ENCODE results near the gene MAP7D1.

MAP7D1 gene

GRCh38 chr1:36136535-36136934 lies 19.4 kb upstream of the MAP7D1 start:
- DNase-seq (ENCODE audit: low read depth, low spot score), result no peak
- H3K36me3 ChIP-seq (ENCODE audit: insufficient read depth, insufficient read length, low read length), result peaks cover 46% of the 10 kb centered on the region
- H3K4me1 ChIP-seq (ENCODE audit: insufficient read depth, insufficient read length), result peaks cover 15% of the 10 kb centered on the region
- no peak overlapping the region for H3K4me3 ChIP-seq (ENCODE audit: insufficient read length, low read depth)
- H3K27me3 ChIP-seq (ENCODE audit: insufficient read depth, insufficient read length), result no peaks in the 10 kb centered on the region
- H3K9ac ChIP-seq (ENCODE audit: insufficient read length, low read depth), result no peak overlapping the region
- H3K9me3 ChIP-seq (ENCODE audit: insufficient read depth, low read length), result no peaks in the 10 kb centered on the region
- TF ChIP-seq ZNF274 (IDR thresholded peaks at IDR 0.05; ENCODE audit: low read depth, low read length) (no peak), SUZ12 (IDR thresholded peaks at IDR 0.05; ENCODE audit: extremely low read depth, insufficient read depth, insufficient read length) (no peak), YY1 (IDR thresholded peaks at IDR 0.05; ENCODE audit: insufficient read depth, insufficient read length) (no peak)

DNA sequence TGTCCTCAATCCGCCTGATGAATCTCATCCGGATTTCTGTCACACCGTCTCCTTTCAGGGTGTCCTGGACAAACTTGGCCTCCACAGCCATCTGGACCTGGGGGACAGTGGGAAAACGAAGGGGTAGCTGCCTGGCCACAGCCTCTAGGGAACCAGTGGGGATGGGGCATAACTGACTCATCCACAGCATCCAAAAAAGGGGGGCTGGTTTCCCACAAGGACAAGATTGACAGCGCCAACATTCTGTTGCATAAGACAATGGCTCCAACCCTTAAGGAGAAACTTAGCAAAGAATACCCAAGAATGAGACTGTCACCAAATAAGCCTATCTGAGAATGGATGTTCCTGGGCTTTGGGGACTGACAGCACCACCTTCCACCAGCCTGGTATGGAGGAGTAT lies 18.7 kb upstream of the MAP7D1 start:
- peaks cover 15% of the 10 kb centered on the region for H3K4me1 ChIP-seq (ENCODE audit: insufficient read depth, insufficient read length)
- no peak for DNase-seq (ENCODE audit: low read depth, low spot score)
- peaks cover 48% of the 10 kb centered on the region for H3K36me3 ChIP-seq (ENCODE audit: insufficient read depth, insufficient read length, low read length)
- H3K9ac ChIP-seq (ENCODE audit: insufficient read length, low read depth), result no peak overlapping the region
- H3K9me3 ChIP-seq (ENCODE audit: insufficient read depth, low read length), result no peaks in the 10 kb centered on the region
- no peak for TF ChIP-seq ZNF274 (IDR thresholded peaks at IDR 0.05; ENCODE audit: low read depth, low read length)
- TF ChIP-seq YY1 (IDR thresholded peaks at IDR 0.05; ENCODE audit: insufficient read depth, insufficient read length), result no peak
- no peak for TF ChIP-seq SUZ12 (IDR thresholded peaks at IDR 0.05; ENCODE audit: extremely low read depth, insufficient read depth, insufficient read length)
- no peaks in the 10 kb centered on the region for H3K27me3 ChIP-seq (ENCODE audit: insufficient read depth, insufficient read length)
- H3K4me3 ChIP-seq (ENCODE audit: insufficient read length, low read depth), result no peak overlapping the region

GRCh38 chr1:36137776-36138175 lies 18.2 kb upstream of the MAP7D1 start:
- TF ChIP-seq YY1 (IDR thresholded peaks at IDR 0.05; ENCODE audit: insufficient read depth, insufficient read length), result no peak
- no peak for TF ChIP-seq ZNF274 (IDR thresholded peaks at IDR 0.05; ENCODE audit: low read depth, low read length)
- TF ChIP-seq SUZ12 (IDR thresholded peaks at IDR 0.05; ENCODE audit: extremely low read depth, insufficient read depth, insufficient read length), result no peak
- H3K9me3 ChIP-seq (ENCODE audit: insufficient read depth, low read length), result no peaks in the 10 kb centered on the region
- no peak for DNase-seq (ENCODE audit: low read depth, low spot score)
- peaks cover 53% of the 10 kb centered on the region for H3K36me3 ChIP-seq (ENCODE audit: insufficient read depth, insufficient read length, low read length)
- H3K4me3 ChIP-seq (ENCODE audit: insufficient read length, low read depth), result no peak overlapping the region
- H3K9ac ChIP-seq (ENCODE audit: insufficient read length, low read depth), result no peak overlapping the region
- no peaks in the 10 kb centered on the region for H3K27me3 ChIP-seq (ENCODE audit: insufficient read depth, insufficient read length)
- peaks cover 15% of the 10 kb centered on the region for H3K4me1 ChIP-seq (ENCODE audit: insufficient read depth, insufficient read length)

DNA sequence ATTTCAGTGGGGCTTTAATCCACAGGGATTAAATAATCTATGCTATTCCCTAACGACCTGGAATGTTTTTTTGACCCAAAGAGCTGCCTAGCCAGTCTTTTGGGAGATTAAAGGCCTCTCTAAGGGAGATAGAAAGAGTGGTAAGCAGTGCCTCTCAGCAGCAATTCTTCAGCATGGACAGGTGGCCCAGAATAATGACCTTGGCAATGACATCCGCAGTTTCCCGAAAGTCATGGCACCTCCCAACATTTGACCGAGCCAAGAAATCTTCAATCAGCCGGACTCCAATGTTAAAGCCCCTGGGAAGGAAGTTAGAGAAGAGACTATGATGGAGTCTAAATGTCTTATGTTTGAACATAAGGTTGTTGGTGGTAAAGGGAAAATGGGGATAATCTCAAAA lies 16.4 kb upstream of the MAP7D1 start:
- Histone ChIP-seq H3K4me3 (ENCODE audit: insufficient read length, low read depth) (no peak overlapping the region), H3K27me3 (ENCODE audit: insufficient read depth, insufficient read length) (no peaks in the 10 kb centered on the region), H3K9me3 (ENCODE audit: insufficient read depth, low read length) (no peaks in the 10 kb centered on the region), H3K4me1 (ENCODE audit: insufficient read depth, insufficient read length) (peaks cover 6% of the 10 kb centered on the region), H3K36me3 (ENCODE audit: insufficient read depth, insufficient read length, low read length) (peaks cover 58% of the 10 kb centered on the region), H3K9ac (ENCODE audit: insufficient read length, low read depth) (no peak overlapping the region)
- TF ChIP-seq SUZ12 (IDR thresholded peaks at IDR 0.05; ENCODE audit: extremely low read depth, insufficient read depth, insufficient read length) (no peak), YY1 (IDR thresholded peaks at IDR 0.05; ENCODE audit: insufficient read depth, insufficient read length) (no peak), ZNF274 (IDR thresholded peaks at IDR 0.05; ENCODE audit: low read depth, low read length) (no peak)
- DNase-seq (ENCODE audit: low read depth, low spot score), result no peak

DNA sequence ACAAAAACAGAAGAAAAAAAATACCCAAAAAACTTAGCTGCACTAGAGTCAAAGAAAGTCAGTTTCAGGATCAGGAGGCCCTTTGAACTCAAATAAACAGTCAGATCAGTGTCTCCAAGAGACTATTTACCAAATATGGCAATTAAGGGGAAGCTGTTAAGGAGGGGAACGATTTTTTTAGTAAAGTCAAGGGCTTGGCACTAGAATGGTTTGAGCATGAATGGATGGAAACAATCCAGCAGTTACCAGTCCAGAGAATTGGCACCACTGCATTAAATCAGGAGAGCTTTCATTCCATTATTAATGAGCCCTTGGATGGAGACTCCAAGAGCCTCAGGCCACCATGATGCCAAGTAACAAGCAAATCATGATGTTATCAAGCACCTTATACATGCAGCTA lies 13.8 kb upstream of the MAP7D1 start:
- Histone ChIP-seq H3K9me3 (ENCODE audit: insufficient read depth, low read length) (no peaks in the 10 kb centered on the region), H3K27me3 (ENCODE audit: insufficient read depth, insufficient read length) (no peaks in the 10 kb centered on the region), H3K9ac (ENCODE audit: insufficient read length, low read depth) (no peak overlapping the region), H3K4me3 (ENCODE audit: insufficient read length, low read depth) (no peak overlapping the region), H3K4me1 (ENCODE audit: insufficient read depth, insufficient read length) (no peaks in the 10 kb centered on the region), H3K36me3 (ENCODE audit: insufficient read depth, insufficient read length, low read length) (peaks cover 49% of the 10 kb centered on the region)
- TF ChIP-seq ZNF274 (IDR thresholded peaks at IDR 0.05; ENCODE audit: low read depth, low read length), result no peak
- no peak for TF ChIP-seq YY1 (IDR thresholded peaks at IDR 0.05; ENCODE audit: insufficient read depth, insufficient read length)
- TF ChIP-seq SUZ12 (IDR thresholded peaks at IDR 0.05; ENCODE audit: extremely low read depth, insufficient read depth, insufficient read length), result no peak
- no peak for DNase-seq (ENCODE audit: low read depth, low spot score)

GRCh38 chr1:36143424-36143823 lies 12.5 kb upstream of the MAP7D1 start:
- Histone ChIP-seq H3K36me3 (ENCODE audit: insufficient read depth, insufficient read length, low read length) (peaks cover 36% of the 10 kb centered on the region), H3K9ac (ENCODE audit: insufficient read length, low read depth) (no peak overlapping the region), H3K9me3 (ENCODE audit: insufficient read depth, low read length) (no peaks in the 10 kb centered on the region), H3K27me3 (ENCODE audit: insufficient read depth, insufficient read length) (no peaks in the 10 kb centered on the region), H3K4me3 (ENCODE audit: insufficient read length, low read depth) (no peak overlapping the region), H3K4me1 (ENCODE audit: insufficient read depth, insufficient read length) (no peaks in the 10 kb centered on the region)
- TF ChIP-seq ZNF274 (IDR thresholded peaks at IDR 0.05; ENCODE audit: low read depth, low read length) (no peak), YY1 (IDR thresholded peaks at IDR 0.05; ENCODE audit: insufficient read depth, insufficient read length) (no peak), SUZ12 (IDR thresholded peaks at IDR 0.05; ENCODE audit: extremely low read depth, insufficient read depth, insufficient read length) (no peak)
- DNase-seq (ENCODE audit: low read depth, low spot score), result no peak

GRCh38 chr1:36144413-36144812 lies 11.5 kb upstream of the MAP7D1 start:
- Histone ChIP-seq H3K9ac (ENCODE audit: insufficient read length, low read depth) (no peak overlapping the region), H3K4me1 (ENCODE audit: insufficient read depth, insufficient read length) (no peaks in the 10 kb centered on the region), H3K9me3 (ENCODE audit: insufficient read depth, low read length) (no peaks in the 10 kb centered on the region), H3K4me3 (ENCODE audit: insufficient read length, low read depth) (no peak overlapping the region), H3K27me3 (ENCODE audit: insufficient read depth, insufficient read length) (no peaks in the 10 kb centered on the region), H3K36me3 (ENCODE audit: insufficient read depth, insufficient read length, low read length) (peaks cover 30% of the 10 kb centered on the region)
- TF ChIP-seq ZNF274 (IDR thresholded peaks at IDR 0.05; ENCODE audit: low read depth, low read length) (no peak), YY1 (IDR thresholded peaks at IDR 0.05; ENCODE audit: insufficient read depth, insufficient read length) (no peak), SUZ12 (IDR thresholded peaks at IDR 0.05; ENCODE audit: extremely low read depth, insufficient read depth, insufficient read length) (no peak)
- no peak for DNase-seq (ENCODE audit: low read depth, low spot score)
